ENCODE results near the gene GRK2.

DNA sequence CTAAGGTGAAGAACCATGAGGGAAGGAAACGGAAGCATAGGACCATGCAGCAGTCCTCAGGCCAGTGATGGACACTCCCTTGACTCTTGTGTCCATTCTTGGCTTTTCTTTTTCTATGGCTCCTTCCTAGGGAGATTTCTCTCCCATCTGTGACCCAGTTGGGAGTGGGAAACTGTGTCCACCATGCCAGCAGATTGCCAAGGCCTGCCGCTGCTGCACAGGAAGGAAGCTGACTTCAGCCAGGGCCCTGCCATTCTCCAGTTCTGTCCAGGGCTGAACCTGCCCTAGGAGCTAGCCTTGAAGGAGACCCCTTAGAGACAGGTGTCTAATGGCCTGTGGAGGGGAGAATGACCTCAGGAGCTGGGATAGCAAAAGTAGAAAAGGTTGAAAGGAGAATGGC, 54.4 kb downstream of the GRK2 start:
- TF ChIP-seq SIN3A (conservative IDR thresholded peaks at IDR 0.05 in 1 of 2, IDR thresholded peaks at IDR 0.05 in 1 of 2; ENCODE audit: low read depth in 1 of 2, low read length in 2 of 2) (no peak), KDM1A (IDR thresholded peaks at IDR 0.05; ENCODE audit: borderline replicate concordance, low read length) (no peak), SIRT6 (IDR thresholded peaks at IDR 0.05; ENCODE audit: low read length) (no peak), GABPA (IDR thresholded peaks at IDR 0.05; ENCODE audit: borderline replicate concordance, insufficient read depth, low read length) (no peak), EP300 (IDR thresholded peaks at IDR 0.05; ENCODE audit: borderline replicate concordance in 1 of 2, low read depth in 2 of 2, low read length in 2 of 2) (no peak), SIX5 (IDR thresholded peaks at IDR 0.05; ENCODE audit: low read depth, low read length) (no peak), CREB1 (IDR thresholded peaks at IDR 0.05) (no peak), POLR2A (IDR thresholded peaks at IDR 0.05; ENCODE audit: control extremely low read depth in 1 of 2, low read depth in 2 of 2, low read length in 2 of 2) (no peak), POLR2AphosphoS5 (IDR thresholded peaks at IDR 0.05; ENCODE audit: low read depth, low read length) (no peak)
- TF ChIP-seq, protein P1, sequence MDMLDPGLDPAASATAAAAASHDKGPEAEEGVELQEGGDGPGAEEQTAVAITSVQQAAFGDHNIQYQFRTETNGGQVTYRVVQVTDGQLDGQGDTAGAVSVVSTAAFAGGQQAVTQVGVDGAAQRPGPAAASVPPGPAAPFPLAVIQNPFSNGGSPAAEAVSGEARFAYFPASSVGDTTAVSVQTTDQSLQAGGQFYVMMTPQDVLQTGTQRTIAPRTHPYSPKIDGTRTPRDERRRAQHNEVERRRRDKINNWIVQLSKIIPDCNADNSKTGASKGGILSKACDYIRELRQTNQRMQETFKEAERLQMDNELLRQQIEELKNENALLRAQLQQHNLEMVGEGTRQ (IDR thresholded peaks at IDR 0.05; ENCODE audit: low read length), result no peak
- TF ChIP-seq, protein P2, sequence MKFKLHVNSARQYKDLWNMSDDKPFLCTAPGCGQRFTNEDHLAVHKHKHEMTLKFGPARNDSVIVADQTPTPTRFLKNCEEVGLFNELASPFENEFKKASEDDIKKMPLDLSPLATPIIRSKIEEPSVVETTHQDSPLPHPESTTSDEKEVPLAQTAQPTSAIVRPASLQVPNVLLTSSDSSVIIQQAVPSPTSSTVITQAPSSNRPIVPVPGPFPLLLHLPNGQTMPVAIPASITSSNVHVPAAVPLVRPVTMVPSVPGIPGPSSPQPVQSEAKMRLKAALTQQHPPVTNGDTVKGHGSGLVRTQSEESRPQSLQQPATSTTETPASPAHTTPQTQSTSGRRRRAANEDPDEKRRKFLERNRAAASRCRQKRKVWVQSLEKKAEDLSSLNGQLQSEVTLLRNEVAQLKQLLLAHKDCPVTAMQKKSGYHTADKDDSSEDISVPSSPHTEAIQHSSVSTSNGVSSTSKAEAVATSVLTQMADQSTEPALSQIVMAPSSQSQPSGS (IDR thresholded peaks at IDR 0.05; ENCODE audit: low read length), result no peak
- TF ChIP-seq, protein P3, sequence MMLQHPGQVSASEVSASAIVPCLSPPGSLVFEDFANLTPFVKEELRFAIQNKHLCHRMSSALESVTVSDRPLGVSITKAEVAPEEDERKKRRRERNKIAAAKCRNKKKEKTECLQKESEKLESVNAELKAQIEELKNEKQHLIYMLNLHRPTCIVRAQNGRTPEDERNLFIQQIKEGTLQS (IDR thresholded peaks at IDR 0.05; ENCODE audit: insufficient read depth, low read depth, low read length), result no peak
- TF ChIP-seq, protein P4, sequence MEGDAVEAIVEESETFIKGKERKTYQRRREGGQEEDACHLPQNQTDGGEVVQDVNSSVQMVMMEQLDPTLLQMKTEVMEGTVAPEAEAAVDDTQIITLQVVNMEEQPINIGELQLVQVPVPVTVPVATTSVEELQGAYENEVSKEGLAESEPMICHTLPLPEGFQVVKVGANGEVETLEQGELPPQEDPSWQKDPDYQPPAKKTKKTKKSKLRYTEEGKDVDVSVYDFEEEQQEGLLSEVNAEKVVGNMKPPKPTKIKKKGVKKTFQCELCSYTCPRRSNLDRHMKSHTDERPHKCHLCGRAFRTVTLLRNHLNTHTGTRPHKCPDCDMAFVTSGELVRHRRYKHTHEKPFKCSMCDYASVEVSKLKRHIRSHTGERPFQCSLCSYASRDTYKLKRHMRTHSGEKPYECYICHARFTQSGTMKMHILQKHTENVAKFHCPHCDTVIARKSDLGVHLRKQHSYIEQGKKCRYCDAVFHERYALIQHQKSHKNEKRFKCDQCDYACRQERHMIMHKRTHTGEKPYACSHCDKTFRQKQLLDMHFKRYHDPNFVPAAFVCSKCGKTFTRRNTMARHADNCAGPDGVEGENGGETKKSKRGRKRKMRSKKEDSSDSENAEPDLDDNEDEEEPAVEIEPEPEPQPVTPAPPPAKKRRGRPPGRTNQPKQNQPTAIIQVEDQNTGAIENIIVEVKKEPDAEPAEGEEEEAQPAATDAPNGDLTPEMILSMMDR (IDR thresholded peaks at IDR 0.05; ENCODE audit: control extremely low read depth in 1 of 3, insufficient read depth in 1 of 3, low read depth in 1 of 3, low read length in 3 of 3), result no peak

Measured in H1 (cell line).